Measurements from ENCODE around the gene RIC1. TPM values are rescaled to one million over a fixed set of nuclear protein-coding genes. Genes with fewer than 3 reads are reported as not detected.
A peak's percentile ranks its signal among the peaks of the same experiment; 100 is the strongest.

Gene RIC1
- total RNA-seq, 2 donors from 2014 or later: 44.5 to 49.4 TPM

DNA sequence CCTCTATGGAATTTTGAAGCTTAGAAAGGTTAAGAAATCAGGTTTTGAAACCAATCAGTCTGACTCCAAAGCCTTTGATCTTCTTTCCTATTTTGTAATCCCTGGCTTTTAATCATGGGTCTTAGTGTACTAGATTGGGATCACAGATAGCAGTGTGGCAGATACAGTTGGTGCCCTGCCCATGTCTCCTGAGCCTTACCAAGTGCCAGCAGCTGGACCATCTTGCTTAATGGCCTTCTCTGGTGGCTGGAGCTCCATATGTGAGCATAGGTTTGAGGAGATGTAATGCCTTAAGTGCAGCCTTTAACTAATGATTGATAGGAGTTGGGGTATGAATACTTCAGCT lies 16.7 kb upstream of the RIC1 start:
- no peak for TF ChIP-seq CTCF (IDR thresholded peaks at IDR 0.05)
- H3K27ac ChIP-seq: peak overlapping the region; percentile 8 to 41
- no peaks in the 10 kb centered on the region for H3K27me3 ChIP-seq (replicated peaks; ENCODE audit: insufficient read depth)
- no peak for ATAC-seq (ENCODE audit: insufficient number of reproducible peaks, low FRiP score, low read depth)
- H3K4me1 ChIP-seq (ENCODE audit: control insufficient read depth in 1 of 2, low read depth in 2 of 2): peaks cover 11 to 22% of the 10 kb centered on the region in 2 donors
- no peaks in the 10 kb centered on the region for H3K36me3 ChIP-seq
- H3K9me3 ChIP-seq: no peaks in the 10 kb centered on the region
- DNase-seq (ENCODE audit: low spot score): no peak
- H3K4me3 ChIP-seq: no peak overlapping the region

GRCh38 chr9:5614192-5614591 lies 14.7 kb upstream of the RIC1 start:
- DNase-seq (ENCODE audit: low spot score): no peak
- TF ChIP-seq CTCF (IDR thresholded peaks at IDR 0.05): no peak
- Histone ChIP-seq H3K36me3 (no peaks in the 10 kb centered on the region), H3K4me1 (ENCODE audit: control insufficient read depth in 1 of 2, low read depth in 2 of 2) (peaks cover 11 to 15% of the 10 kb centered on the region in 2 donors), H3K4me3 (no peak overlapping the region), H3K9me3 (no peaks in the 10 kb centered on the region), H3K27me3 (replicated peaks; ENCODE audit: insufficient read depth) (no peaks in the 10 kb centered on the region), H3K27ac (no peak overlapping the region)
- ATAC-seq (ENCODE audit: insufficient number of reproducible peaks, low FRiP score, low read depth): no peak

DNA sequence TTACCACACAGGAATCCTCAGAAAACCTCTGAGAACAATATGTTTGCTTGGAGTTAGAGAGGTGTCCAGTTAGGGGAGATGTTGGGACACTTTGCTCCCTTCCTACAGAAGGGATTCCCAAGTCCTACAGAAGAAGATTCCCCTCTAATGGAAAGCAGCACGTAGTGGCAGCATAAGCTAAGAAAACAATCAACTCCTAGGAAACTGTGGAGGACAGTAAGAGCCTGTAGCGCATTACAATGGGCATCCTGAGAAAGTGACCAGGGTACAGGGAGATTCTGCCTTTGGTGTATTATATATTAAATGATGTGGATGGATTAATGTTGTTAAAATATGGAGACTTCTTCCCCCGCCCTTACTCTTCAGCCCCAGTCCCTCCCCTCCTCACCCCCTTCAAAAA lies 13.9 kb upstream of the RIC1 start:
- TF ChIP-seq CTCF (IDR thresholded peaks at IDR 0.05): no peak
- Histone ChIP-seq H3K36me3 (no peaks in the 10 kb centered on the region), H3K27me3 (replicated peaks; ENCODE audit: insufficient read depth) (no peaks in the 10 kb centered on the region), H3K27ac (no peak overlapping the region), H3K4me1 (ENCODE audit: control insufficient read depth in 1 of 2, low read depth in 2 of 2) (peaks cover 6 to 11% of the 10 kb centered on the region in 2 donors), H3K9me3 (no peaks in the 10 kb centered on the region), H3K4me3 (no peak overlapping the region)
- ATAC-seq (ENCODE audit: insufficient number of reproducible peaks, low FRiP score, low read depth) (no peak), DNase-seq (ENCODE audit: low spot score) (no peak)

DNA sequence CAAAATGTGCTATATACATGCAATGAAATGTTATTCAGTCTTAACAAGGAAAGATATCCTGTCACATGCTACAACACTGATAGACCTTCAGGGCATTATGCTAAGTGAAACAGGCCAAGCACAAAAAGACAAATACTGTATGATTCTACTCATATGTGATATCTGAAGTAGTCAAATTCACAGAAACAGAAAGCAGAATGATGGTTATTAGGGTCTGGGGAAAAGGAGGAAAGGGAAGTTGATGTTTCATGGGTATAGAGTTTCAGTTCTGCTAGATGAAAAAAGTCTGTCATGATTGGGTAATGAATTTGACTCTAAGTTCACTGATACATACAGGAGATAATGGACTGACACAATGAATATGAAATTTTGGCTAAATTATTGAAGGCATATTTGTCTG lies 11.2 kb upstream of the RIC1 start:
- no peaks in the 10 kb centered on the region for H3K9me3 ChIP-seq
- H3K36me3 ChIP-seq: no peaks in the 10 kb centered on the region
- no peak for TF ChIP-seq CTCF (IDR thresholded peaks at IDR 0.05)
- H3K4me3 ChIP-seq: no peak overlapping the region
- no peak overlapping the region for H3K27ac ChIP-seq
- H3K27me3 ChIP-seq (replicated peaks; ENCODE audit: insufficient read depth): no peaks in the 10 kb centered on the region
- no peak for ATAC-seq (ENCODE audit: insufficient number of reproducible peaks, low FRiP score, low read depth)
- H3K4me1 ChIP-seq (ENCODE audit: control insufficient read depth in 1 of 2, low read depth in 2 of 2): peaks cover 12 to 20% of the 10 kb centered on the region in 2 donors
- DNase-seq (ENCODE audit: low spot score): no peak

- no peak for DNase-seq (ENCODE audit: low spot score)
- Histone ChIP-seq H3K4me1 (ENCODE audit: control insufficient read depth in 1 of 2, low read depth in 2 of 2) (peaks cover 17 to 43% of the 10 kb centered on the region in 2 donors), H3K9me3 (no peaks in the 10 kb centered on the region), H3K27ac (peak overlapping the region; percentile 59 to 73), H3K27me3 (replicated peaks; ENCODE audit: insufficient read depth) (no peaks in the 10 kb centered on the region), H3K36me3 (no peaks in the 10 kb centered on the region), H3K4me3 (no peak overlapping the region)
- no peak for TF ChIP-seq CTCF (IDR thresholded peaks at IDR 0.05)
- ATAC-seq (ENCODE audit: insufficient number of reproducible peaks, low FRiP score, low read depth): no peak
These were observed 8.4 kb upstream of the RIC1 start for GRCh38 chr9:5620494-5620893.

Data from thoracic aorta (tissue), 2 donors.